NCI-H1105 (cell line): ENCODE data around the gene ELOVL2.

ENCODE experiments used
- DNase-seq: peaks from one replicate; lab custom pipeline; 2025; lab: John Stamatoyannopoulos, UW

ELOVL2 gene

GRCh38 chr6:11058406-11058805 is 14.3 kb upstream of the ELOVL2 start:
- no peak for DNase-seq

DNA sequence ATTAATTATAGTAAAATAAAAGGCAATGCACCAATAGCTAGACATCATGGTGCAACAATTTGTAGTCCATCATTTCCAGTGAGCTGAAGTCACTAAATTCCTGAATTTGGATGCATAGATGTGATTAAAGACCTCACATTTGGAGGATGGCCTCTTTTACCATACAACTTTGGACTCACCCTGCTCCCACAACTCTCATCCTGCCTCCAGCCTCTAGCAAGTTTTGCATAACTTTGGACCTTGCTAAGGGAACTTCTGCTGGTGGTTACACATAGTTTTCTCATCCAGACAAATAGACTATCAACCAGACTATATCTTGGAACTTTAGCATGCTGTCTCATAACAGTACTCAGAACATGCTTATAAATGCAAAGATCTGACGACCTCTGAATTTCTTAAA is 12.8 kb upstream of the ELOVL2 start:
- no peak for DNase-seq

- DNase-seq = no peak
Measured at GRCh38 chr6:11055127-11055627, 11.1 kb upstream of the ELOVL2 start.

DNA sequence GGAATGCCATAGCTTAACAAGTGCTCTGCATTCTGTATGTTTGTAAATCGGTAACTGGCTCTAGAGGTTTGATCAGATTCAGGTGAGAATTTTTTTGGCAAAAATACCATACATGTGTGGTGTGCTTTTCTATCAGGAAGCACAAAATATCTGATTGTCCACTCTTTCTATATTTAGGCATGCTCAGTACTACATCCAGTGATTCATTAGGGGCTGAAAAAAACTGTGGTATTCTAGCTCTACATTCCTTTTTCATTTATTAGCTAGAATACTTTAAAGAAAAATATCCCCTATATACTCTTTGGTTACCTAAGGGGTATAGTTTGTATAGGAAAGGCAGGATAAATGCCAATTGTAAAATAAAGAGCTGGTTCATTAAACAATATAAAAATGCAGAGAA is 10.6 kb upstream of the ELOVL2 start:
- no peak for DNase-seq

GRCh38 chr6:11053307-11053706 is 9.2 kb upstream of the ELOVL2 start:
- no peak for DNase-seq

DNA sequence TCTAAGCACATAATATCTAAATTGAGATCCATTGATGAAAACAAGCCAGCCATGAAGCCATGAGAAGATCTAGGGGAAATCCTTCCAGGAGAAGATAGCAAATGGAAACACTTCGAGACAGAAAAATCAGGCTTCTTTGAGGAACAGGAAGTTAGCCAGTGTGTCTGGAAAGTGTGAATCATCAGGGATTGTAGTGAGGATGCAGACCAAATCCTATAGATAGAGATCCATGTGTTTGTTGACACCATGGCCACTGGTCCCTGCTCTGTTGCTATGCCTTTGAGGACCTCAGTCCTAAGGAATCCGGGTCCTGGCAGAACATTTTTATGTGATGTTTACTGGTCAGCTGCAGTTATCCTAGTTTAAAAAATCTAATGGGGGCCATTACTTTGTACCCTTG is 6.6 kb upstream of the ELOVL2 start:
- DNase-seq = no peak

- no peak for DNase-seq
Measured at GRCh38 chr6:11044712-11045167, 635 bp upstream of the ELOVL2 start.

DNA sequence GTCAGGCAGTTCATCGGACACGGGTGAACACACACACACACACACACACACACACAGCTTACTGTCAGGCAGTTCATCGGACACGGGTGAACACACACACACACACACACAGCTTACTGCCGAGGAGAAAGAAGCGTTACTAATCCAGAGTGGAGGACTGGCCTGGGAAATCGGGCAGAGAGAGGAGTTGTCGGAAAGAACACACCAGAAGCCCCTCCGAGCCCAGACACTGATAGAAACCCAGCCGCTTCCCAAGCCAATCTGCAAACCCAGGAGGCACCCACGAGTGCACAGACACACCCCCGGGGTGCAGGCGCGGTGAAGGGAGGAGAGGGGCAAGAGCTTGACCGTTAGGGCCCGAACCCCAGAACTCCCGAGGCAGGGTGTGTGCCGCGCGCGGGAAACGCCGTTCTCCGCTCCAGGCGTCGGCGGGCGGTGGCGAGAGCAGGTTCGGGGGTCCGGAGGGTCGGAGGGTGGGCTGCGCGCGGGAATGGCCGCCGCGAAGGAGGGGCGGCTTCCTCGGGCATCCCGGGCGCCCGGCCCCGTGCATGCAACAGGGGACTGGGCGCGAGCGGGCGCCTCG is 636 bp downstream of the ELOVL2 start:
- DNase-seq = peak; percentile 9

DNA sequence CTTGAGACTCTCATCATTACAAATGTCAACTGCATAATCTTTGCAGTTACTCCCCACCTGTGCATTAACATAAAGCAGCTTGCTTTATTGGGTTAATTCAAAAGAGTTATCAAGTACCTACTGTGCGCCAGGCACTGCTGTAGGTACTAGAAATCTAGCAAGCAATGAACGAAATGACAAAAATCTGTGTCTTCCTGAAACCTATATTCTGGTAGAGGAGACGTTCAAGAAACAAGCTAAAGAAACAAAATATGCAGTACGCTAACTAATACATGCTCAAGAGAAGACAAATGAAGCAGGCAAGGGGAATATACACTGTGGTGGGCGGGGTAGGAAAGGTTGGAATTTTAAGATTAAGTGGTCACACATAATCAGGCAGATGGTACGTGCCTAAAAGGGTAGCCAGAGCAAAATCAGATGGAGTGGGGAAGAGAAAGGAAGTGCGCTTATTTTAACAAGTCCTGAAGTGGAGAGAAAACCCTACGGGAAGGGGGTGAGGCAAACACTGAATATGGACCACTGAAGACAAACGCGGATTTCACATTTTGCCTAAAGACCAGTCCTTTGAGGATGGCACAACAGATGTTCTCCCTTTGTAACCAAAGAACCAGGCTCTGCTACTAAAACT is 1.2 kb downstream of the ELOVL2 start:
- peak; percentile 13 for DNase-seq

- no peak for DNase-seq
Measured at GRCh38 chr6:11042025-11042749, 1.9 kb downstream of the ELOVL2 start.

DNA sequence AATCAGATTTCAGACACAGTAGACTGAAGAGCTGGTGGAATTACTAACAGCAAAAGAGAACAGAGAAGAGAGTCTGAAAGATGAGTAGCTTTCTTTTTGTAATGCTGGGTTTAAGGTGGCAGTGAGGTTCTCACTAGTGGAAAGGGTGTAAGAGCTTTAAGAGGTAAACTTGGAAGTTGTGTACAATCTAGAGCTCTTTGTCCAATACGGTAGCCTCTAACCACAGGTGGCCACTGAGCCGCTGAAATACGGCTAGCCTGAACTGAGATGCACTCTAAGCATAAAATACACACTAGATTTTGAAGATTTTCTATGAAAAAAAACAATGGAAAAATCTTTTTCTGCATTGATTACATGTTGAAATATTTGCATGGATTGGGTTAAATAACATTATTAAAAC is 4.0 kb downstream of the ELOVL2 start:
- no peak for DNase-seq

- no peak for DNase-seq
Measured at GRCh38 chr6:11039040-11039439, 5.1 kb downstream of the ELOVL2 start.

DNA sequence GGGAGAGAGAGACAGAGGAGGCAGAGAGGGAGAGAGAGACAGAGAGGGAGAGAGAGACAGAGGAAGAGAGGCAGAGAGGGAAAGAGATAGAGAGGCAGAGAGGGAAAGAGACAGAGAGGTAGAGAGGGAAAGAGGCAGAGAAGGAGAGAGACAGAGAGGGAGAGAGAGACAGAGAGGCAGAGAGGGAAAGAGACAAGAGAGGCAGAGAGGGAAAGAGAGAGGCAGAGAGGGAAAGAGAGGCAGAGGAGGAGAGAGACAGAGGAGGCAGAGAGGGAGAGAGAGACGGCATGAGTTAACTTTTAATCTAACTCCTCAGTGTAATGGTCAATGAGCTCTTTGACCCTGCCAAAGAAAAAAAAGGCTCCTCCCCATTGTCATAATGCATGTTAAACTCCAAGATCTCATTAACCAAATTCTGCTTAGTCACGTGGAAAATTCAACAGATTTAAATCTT is 7.1 kb downstream of the ELOVL2 start:
- DNase-seq = no peak

DNA sequence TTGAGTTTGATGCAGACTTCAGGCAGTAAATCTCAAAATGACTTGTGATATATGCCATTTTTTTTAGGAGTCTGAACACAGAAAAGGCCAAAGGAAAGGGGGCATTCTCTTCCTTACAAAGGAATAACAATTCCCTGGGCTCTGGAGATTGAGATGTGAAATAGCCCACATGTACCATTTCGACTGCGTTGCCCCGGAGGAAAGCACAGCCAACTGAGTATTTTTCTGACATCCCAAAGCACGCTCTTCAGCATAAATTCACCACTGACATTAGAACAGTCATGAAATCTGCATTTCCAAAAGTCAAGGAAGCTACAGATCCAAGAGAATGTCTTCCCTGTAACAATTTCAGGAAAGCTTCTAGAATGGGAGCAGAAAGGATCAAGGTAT is 7.8 kb downstream of the ELOVL2 start:
- no peak for DNase-seq

- DNase-seq = no peak
Measured at GRCh38 chr6:11035616-11036350, 8.3 kb downstream of the ELOVL2 start.

GRCh38 chr6:11033825-11034224 is 10.3 kb downstream of the ELOVL2 start:
- DNase-seq = no peak

DNA sequence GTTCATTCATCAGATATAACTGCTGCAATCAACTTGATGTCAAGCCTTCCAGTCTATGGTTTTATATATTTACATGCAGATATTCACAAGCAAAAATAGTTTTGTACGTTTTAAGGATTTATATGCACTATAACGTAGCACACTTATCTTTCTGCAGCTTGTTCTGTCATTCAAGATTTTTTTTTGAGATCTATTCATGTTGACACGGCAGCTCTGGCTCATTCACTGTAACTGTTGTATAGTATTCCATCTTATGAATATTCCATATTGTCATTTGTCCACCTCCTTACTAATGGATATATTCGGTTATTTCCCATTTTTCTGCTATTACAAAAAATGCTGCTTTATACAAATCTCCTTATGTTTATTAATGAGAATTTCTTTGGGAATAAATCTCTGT is 13.2 kb downstream of the ELOVL2 start:
- no peak for DNase-seq

DNA sequence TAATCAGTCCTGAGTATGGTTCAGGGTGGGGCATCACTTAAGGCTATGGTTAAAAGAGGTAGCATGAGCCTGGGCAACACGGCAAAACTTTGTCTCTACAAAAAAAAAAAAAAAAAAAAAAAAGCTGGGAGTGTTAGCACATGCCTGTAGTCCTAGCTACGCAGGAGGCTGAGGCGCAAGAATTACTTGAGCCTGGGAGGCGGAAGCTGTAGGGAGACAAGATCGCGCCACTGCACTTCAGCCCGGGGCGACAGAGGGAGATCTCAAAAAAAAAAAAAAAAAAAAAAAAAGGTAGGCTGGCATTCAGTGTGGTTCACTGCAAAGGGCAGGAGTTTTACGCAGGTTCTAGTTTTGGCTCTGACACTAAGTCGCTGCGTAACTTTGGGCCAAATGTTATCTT is 15.1 kb downstream of the ELOVL2 start:
- DNase-seq = no peak

DNA sequence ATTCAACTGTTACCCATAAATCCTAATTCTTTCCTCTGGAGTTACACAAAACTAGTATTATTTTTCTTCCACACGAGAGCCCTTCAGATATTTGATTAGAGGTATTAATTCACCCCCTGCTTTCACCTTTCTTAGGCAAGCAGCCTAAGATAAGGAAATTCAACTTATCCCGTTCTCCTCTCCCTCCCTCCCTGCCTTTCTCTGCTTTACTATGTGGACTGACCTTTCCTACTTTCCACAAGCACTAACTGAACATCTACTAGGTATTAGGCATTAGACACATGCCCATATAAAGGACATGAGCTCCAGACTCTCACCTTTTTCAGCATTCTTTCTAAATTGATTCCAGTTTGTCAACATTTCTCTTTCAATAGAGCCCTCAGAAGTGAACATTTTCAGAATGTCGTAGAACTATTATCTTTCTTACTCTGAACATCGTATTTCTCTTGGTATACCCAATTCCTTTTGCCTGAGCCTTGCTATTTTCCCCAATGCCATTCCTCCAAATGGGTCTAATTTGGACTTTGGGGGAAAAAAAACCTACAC is 16.5 kb downstream of the ELOVL2 start:
- no peak for DNase-seq

DNA sequence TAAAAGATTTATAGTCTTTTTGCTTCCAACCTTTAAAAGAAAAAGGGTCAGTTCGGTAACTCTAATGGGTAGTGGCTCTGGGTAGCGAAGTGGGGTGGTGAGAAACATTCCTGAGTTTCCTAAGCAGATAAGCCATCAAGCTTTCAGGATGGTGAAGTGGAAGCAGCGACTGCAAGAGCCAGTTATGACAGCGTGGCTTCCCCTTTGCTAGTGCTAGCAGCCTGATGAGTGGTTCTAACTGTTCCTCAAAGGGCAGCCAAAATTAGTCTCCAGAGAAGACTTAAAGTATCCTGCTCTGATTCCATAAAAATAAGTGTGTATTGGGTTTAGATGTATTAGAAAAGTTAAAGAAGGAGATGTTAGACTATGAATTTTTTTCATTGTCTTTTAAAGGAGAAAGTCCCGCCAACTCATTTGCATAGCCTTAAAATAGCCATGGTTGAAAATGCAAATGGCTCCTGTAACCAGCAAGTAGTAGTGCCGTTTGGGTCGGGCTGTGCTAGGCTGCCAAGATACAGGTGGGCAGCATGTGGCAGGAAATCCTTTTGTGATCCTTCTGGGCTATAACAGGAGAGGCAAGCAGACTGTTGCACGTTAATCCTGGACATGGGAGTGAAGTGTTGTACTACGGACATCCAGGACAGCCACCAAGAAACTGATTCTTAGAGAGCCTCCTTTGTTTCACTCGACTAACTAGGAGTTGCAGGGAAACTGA is 18.0 kb downstream of the ELOVL2 start:
- DNase-seq = no peak

GRCh38 chr6:11025130-11025529 is 19.0 kb downstream of the ELOVL2 start:
- no peak for DNase-seq

DNA sequence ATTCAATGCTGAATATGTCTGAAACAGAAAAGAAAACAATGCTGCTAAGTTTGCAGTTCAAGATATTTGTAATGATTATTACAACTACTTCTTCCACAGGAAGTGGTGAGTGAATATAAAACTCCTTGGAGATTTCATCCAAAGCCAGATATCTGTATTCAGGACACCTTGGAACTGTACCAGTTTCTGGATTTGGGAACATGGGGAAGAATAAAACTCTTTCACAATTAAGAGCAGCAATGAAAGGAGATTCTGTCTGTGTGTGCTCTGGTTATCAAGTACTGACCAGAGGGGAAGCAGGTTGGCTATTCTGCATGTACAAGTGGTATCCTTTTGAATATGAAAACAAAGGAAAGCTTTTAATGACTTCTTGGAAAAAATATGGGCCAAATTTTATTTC is 21.1 kb downstream of the ELOVL2 start:
- no peak for DNase-seq
